ENCODE results near the gene F7. TPM values are rescaled to one million over a fixed set of nuclear protein-coding genes. Genes with fewer than 3 reads are reported as not detected.

Gene F7
- total and polyA plus RNA-seq, 7 donors: 0.36 TPM; not detected in 6

DNA sequence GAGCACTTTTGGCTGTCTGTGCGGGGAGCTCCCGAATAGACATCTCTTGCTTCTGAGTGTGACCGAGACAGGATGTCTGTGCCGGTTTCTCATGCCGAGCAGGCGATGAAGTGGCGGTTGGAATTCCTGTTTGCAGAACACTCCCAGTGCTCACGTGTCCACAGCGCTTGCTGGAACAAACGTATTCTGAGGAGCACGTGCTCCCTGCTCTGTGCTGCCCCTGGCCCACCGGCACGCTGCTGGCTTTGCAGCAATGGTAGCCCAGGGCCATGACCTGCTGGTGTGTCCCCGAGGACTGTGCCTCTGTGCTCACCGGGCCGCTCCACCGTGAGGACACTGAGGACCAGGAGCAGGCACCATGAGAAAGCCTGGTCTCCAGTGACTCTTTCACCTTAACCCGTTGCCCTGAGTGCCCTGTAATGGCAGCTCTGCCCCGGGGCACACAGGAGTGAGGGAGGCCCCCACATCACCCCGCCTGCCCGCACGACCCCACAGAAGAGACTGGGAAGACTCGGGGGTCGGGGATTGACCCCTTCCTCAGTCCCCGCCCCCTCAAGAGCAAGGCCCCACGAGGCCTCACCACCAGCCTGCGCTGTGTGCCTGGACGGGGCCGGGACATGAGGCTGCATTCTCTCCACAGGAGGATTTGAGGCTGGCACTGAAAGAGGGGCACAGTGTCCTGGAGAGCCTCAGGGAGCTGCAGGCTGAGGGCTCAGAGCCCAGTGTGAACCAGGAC lies 40.0 kb upstream of the F7 start:
- no peaks in the 10 kb centered on the region for H3K36me3 ChIP-seq
- DNase-seq: no peak
- 93% methylated on average over 29 of the region's 29 CpGs for WGBS, 2 donors
- no peak for TF ChIP-seq POLR2A (IDR thresholded peaks at IDR 0.05)
- no peak for TF ChIP-seq EP300 (IDR thresholded peaks at IDR 0.05)
- TF ChIP-seq POLR2AphosphoS5 (IDR thresholded peaks at IDR 0.05): no peak
- TF ChIP-seq, protein P1, sequence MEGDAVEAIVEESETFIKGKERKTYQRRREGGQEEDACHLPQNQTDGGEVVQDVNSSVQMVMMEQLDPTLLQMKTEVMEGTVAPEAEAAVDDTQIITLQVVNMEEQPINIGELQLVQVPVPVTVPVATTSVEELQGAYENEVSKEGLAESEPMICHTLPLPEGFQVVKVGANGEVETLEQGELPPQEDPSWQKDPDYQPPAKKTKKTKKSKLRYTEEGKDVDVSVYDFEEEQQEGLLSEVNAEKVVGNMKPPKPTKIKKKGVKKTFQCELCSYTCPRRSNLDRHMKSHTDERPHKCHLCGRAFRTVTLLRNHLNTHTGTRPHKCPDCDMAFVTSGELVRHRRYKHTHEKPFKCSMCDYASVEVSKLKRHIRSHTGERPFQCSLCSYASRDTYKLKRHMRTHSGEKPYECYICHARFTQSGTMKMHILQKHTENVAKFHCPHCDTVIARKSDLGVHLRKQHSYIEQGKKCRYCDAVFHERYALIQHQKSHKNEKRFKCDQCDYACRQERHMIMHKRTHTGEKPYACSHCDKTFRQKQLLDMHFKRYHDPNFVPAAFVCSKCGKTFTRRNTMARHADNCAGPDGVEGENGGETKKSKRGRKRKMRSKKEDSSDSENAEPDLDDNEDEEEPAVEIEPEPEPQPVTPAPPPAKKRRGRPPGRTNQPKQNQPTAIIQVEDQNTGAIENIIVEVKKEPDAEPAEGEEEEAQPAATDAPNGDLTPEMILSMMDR (IDR thresholded peaks at IDR 0.05): no peak
- no peak overlapping the region for H3K4me3 ChIP-seq
- intact Hi-C loops (cut with DNase I): no loop called here
- no peaks in the 10 kb centered on the region for H3K9me3 ChIP-seq
- no peaks in the 10 kb centered on the region for H3K27me3 ChIP-seq
- H3K27ac ChIP-seq: no peak overlapping the region
- H3K4me1 ChIP-seq: no peaks in the 10 kb centered on the region

DNA sequence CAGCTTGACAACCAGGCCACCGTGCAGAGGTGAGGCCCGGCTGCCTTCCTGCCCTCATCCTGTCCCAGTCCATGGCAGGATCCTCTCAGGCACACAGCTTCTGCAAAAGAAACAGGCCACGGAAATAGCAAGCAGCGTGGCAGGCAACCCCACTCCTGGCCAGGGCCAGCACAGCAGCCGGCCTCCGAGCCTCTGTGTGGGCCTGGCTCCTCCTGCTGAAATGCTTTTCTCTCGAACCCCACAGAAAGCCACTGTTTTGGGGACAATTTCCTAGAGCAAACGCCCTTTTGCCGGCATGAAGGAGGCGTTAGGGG lies 39.5 kb upstream of the F7 start:
- no peaks in the 10 kb centered on the region for H3K9me3 ChIP-seq
- H3K27ac ChIP-seq: no peak overlapping the region
- intact Hi-C loops (cut with DNase I): no loop called here
- H3K27me3 ChIP-seq: no peaks in the 10 kb centered on the region
- no peak for DNase-seq
- WGBS, 2 donors: 92 to 94% methylated on average over 10 of the region's 10 CpGs
- no peaks in the 10 kb centered on the region for H3K36me3 ChIP-seq
- TF ChIP-seq EP300 (IDR thresholded peaks at IDR 0.05): no peak
- TF ChIP-seq, protein P1 (IDR thresholded peaks at IDR 0.05): no peak
- no peak for TF ChIP-seq POLR2AphosphoS5 (IDR thresholded peaks at IDR 0.05)
- no peak for TF ChIP-seq POLR2A (IDR thresholded peaks at IDR 0.05)
- H3K4me3 ChIP-seq: no peak overlapping the region
- H3K4me1 ChIP-seq: no peaks in the 10 kb centered on the region

DNA sequence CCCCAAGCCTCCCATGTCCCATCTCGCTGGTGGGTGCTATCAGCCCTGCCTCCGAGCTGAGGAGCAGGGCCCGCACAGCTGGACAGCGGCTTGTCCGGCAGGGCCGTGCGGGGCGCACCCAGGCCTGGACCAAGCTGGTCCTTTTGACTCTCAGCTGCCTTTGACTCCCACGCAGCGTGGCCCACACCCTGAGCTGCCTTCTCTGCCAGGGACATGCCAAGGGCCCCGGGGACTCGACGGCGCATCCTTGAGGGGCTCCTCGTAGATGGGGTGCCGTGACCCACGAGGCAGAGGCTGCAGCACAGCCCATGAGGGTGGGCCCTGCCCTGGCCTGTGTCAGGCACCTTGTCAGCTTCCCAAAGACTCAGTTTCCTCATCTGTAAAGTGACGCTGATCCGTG lies 38.8 kb upstream of the F7 start:
- no peak overlapping the region for H3K27ac ChIP-seq
- no peak overlapping the region for H3K4me3 ChIP-seq
- 95 to 96% methylated on average over 19 of the region's 19 CpGs for WGBS, 2 donors
- H3K27me3 ChIP-seq: no peaks in the 10 kb centered on the region
- TF ChIP-seq POLR2AphosphoS5 (IDR thresholded peaks at IDR 0.05): no peak
- no peak for TF ChIP-seq POLR2A (IDR thresholded peaks at IDR 0.05)
- no peak for TF ChIP-seq EP300 (IDR thresholded peaks at IDR 0.05)
- TF ChIP-seq, protein P1 (IDR thresholded peaks at IDR 0.05): no peak
- intact Hi-C loops (cut with DNase I): no loop called here
- no peaks in the 10 kb centered on the region for H3K9me3 ChIP-seq
- H3K4me1 ChIP-seq: no peaks in the 10 kb centered on the region
- DNase-seq: no peak
- no peaks in the 10 kb centered on the region for H3K36me3 ChIP-seq

DNA sequence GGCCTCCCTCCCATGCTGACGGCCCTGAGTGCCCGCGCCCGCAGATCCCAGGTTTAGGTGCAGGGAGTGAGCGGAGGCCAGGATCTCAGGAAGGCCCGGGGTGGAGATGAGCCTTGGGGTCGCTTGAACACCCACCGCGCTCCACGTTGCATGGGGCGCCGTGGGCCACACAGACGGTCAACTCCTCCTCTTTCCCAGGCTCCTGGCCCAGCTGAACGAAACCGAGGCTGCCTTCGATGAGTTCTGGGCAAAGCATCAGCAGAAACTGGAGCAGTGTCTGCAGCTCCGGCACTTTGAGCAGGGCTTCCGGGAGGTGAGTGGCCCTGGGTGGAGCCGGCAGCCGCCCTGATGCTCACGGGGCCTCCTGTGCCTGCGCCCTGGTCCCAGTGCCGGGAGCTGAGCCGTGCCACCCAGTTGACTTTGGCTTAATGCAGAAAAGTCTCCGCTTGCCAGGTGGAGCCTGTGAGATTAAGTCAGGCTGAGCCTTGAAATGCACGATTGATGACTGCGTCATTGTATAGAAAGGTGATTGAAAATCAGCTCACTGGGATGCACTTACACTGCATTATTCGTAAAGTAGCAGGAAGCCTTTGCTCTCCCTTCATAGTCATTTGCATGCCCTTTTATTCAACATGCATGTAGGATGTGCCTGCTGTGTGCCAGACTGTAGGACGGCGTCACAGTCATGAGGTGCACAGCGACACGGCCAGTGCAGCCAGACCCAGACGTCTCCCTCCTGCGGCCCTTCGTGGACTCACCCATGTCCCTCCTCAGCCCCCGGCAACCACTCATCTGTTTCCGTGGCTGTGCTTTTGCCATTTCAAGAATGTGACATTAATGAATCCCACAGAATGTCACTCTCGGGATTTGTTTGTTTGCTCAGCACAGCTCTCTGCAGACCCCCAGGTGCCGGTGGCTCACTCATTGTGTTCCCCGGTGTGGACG lies 35.5 kb upstream of the F7 start:
- H3K36me3 ChIP-seq: no peaks in the 10 kb centered on the region
- intact Hi-C loops (cut with DNase I): no loop called here

More for the DNA sequence above, 35.5 kb upstream of the F7 start:
- H3K4me3 ChIP-seq: no peak overlapping the region
- 94 to 95% methylated on average over 41 of the region's 41 CpGs for WGBS, 2 donors
- DNase-seq: no peak
- no peaks in the 10 kb centered on the region for H3K4me1 ChIP-seq
- TF ChIP-seq, protein P1 (IDR thresholded peaks at IDR 0.05): no peak
- no peak for TF ChIP-seq EP300 (IDR thresholded peaks at IDR 0.05)
- no peak for TF ChIP-seq POLR2AphosphoS5 (IDR thresholded peaks at IDR 0.05)
- TF ChIP-seq POLR2A (IDR thresholded peaks at IDR 0.05): no peak
- no peaks in the 10 kb centered on the region for H3K9me3 ChIP-seq
- no peak overlapping the region for H3K27ac ChIP-seq
- H3K27me3 ChIP-seq: no peaks in the 10 kb centered on the region

Data from sigmoid colon (tissue), 7 donors.